Measurements from ENCODE around the gene HDAC4.

DNA sequence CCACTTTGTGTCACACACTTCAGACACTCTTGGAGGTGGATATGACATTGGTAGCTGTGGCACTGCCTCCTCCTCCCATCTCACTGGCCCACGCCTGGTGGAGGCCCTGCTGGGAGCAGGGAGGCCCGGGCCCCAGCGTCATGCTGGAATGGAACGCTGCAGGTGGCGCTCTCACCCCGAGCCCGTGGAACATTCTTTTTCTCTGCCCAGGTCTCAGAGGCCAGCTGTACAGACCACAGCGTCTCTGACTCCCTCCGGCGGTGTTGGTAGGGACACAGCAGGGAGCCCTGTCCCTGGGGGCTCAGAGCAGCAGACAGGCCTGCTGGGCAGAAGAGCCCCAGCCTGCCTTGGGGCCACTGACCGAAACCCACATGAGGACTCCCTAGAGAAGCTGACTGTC lies 334.9 kb downstream of the HDAC4 start:
- TF ChIP-seq EZH2 (IDR thresholded peaks at IDR 0.05; ENCODE audit: borderline replicate concordance, low read length) (no peak), CTCF (IDR thresholded peaks at IDR 0.05; ENCODE audit: low read length) (no peak)
